GM19468 (cell line): ENCODE measurements around the gene ZNF260.
A peak's percentile ranks its signal among the peaks of the same experiment; 100 is the strongest.
"Not testable (repeated sequence)": the region's sequence is repeated elsewhere in the genome, so short reads cannot be mapped to it uniquely, and the experiment has no call there.

Experiments
- ATAC-seq: cut with Tn5 transposase; IDR thresholded peaks from one replicate; pipeline ENCODE4 v1.9.1; 2021; ENCODE audit warnings: mild to moderate bottlenecking, moderate library complexity, moderate number of reproducible peaks; ENCODE audit not compliant: unreplicated experiment; ENCODE audit errors: extremely low read depth

ZNF260 gene

DNA sequence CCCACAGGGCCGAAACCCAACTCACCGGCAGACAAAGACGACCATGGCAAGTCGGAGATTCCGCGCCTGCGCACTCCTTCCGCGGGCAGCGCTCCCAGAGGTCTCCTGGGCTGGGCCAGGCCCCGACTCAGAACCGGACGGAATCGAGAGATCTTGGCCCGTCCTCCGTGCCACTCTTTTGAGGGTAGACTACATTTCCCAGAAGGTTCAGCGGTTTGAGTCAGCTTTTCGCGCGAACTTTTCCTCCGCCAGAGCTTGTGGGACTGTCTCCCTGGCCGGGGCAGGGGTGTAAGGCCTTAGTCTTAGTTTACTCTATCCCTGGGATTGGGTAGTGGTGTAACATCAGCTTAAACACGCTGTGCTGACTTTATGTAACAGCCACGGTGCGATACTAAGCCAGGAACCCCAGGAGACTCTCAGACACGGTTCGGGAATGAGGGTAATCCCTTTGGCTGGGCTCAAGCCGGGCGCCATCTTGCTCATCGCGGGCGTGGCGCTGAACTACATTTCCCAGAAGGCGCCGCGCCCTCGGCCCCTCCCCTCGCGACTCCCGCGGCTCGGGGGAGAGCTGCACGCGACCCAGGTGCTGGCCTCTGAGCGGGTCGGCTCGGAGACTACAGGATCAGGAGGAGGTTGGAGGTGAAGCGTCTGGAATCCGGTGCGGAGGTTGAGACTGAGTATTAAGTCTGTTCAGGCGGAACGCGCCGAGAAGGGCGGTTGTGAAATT lies at the start of gene ZNF260:
TSS of gene ZNF260 (minus strand) at position 78 of the 727 bp plus-strand sequence. CDS start 13,033 bp downstream, outside the sequence.
- peak; percentile 67 for ATAC-seq

- no peak for ATAC-seq
Measured at GRCh38 chr19:36577271-36577996, 49.4 kb upstream of the ZNF260 start.

DNA sequence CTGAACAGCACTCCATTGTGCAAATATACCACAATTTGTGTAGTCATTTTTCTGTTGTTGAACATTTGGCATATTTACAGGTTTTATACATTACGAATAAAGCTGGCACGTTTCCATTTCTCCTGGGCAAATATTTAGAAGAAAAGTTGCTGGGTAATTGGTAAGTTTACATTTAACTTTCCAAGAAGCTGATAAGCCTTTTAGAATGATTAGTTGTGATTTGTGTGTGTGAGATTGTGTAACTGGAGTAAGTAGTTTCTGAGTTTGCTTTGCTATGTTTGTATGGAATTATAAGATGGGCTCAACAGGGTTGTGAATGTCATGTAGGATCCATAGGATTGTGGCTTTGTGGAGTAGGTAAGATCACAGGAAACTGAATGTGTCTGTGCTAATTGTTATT lies 46.7 kb upstream of the ZNF260 start:
- no peak for ATAC-seq

GRCh38 chr19:36573895-36574720 lies 46.0 kb upstream of the ZNF260 start:
- no peak for ATAC-seq

GRCh38 chr19:36573020-36573894 lies 45.2 kb upstream of the ZNF260 start, which contains the start of gene ZNF529:
ZNF529 (minus strand) TSS chr19:36573292; CDS start chr19:36572346, 946 bp downstream.
- peak; percentile 59 for ATAC-seq

DNA sequence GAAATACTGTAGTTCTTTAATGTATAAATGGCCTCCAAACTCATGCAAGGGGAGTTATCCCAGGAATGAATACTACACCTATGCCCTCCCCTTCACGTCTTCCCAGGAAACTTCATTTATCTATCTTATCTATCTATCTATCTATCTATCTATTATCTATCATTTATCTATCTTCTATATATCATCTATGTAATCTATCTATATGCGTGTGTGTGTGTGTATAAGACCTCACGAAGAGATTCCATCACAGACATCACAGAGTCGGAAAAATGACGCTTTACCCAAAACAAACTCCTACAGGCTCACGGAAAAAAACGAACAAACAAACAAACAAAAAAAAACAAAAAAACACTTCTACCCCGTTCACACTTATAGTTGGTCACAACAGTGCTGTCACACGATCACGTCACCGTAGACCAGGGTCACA lies 44.5 kb upstream of the ZNF260 start:
- no peak for ATAC-seq

DNA sequence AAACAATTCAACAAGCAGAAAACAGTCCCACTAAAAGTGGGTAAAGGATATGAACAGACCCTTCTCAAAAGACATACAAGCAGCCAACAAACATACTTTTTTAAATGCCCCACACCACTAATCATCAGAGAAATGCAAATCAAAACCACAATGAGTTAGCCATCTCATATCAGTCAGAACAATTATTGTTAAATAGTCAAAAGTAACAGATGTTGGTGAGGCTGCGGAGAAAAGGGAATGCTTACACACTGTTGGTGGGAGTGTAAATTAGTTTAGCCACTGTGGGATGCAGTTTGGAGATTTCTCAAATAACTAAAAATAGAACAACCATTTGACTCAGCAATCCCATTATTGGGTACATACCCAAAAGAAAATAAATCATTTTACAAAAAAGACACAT lies 36.3 kb upstream of the ZNF260 start:
- ATAC-seq = no peak

GRCh38 chr19:36547001-36547732 lies 19.1 kb upstream of the ZNF260 start:
- ATAC-seq = no peak

GRCh38 chr19:36528921-36529518 lies 949 bp upstream of the ZNF260 start:
- no peak for ATAC-seq

DNA sequence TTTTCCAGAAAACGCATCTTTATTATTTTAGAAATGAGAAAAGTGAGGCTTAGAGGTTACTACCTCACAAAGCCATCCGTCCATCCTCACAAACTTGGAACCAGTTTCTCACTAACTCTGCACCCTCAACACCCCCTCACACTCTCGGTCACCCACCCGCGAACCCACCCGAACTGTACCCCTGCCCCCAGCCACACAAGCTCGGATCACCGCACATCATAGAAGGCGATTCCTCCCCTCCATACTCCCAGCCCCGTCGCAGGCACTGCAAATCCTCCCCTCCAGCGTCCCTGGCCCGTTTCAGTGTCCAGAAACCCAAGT lies 238 bp downstream of the ZNF260 start:
- no peak for ATAC-seq

- no peak for ATAC-seq
Measured at GRCh38 chr19:36527341-36527740, 730 bp downstream of the ZNF260 start.

DNA sequence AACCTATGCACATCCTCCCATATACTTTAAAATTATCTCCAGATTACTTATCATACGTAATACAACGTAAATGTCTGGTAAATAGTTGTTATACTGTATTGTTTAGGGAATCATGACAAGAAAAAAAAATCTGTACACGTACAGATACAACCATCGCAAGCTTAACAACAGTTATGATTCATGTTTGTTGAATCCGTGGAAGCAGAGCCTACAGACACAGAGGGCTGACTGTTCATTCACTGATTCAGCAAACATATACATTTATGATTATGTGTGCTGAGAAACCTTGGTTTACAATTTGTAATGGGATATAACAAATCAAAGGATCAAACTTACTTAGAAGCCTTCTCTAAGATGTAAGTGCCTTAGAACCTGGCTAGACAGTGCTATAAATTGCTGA lies 1.5 kb downstream of the ZNF260 start:
- ATAC-seq = no peak

DNA sequence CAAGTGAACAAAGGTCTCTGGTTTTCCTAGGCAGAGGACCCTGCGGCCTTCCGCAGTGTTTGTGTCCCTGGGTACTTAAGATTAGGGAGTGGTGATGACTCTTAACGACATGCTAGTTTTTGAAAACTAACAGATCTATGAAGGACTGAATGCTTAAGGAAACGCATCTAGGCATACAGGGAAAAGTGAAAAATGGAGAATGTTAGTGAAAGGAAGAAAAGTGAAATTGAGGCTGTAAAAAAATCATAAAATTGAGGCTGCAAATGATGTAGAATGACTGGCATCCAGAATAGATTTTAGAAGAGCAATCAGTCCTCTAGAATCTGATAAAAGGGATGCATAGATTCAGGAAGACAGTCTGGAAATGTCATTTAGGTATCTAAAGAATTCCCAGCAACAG lies 3.5 kb downstream of the ZNF260 start:
- no peak for ATAC-seq

DNA sequence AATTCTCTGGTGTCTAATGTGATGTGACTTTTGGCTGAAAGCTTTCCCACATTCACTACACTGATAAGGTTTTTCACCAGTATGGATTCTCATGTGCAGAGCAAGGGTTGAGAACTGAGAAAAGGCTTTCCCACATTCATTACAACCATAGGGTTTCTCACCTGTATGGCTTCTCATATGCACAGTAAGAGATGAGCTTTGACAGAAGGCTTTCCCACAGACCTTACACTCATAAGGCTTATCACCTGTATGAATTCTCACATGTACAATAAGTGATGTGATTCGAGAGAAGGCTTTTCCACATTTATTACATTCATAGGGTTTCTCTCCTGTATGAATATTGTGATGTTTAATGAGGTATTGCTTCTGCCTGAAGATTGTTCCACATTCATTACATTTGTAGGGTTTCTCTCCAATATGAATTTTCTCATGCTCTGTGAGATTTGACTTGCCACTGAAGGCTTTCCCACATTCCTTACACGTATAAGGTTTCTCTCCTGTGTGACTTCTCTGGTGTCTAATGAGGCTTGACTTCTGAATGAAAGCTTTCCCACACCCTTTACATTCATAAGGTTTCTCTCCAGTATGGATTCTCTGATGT lies 14.0 kb downstream of the ZNF260 start:
- no peak for ATAC-seq

DNA sequence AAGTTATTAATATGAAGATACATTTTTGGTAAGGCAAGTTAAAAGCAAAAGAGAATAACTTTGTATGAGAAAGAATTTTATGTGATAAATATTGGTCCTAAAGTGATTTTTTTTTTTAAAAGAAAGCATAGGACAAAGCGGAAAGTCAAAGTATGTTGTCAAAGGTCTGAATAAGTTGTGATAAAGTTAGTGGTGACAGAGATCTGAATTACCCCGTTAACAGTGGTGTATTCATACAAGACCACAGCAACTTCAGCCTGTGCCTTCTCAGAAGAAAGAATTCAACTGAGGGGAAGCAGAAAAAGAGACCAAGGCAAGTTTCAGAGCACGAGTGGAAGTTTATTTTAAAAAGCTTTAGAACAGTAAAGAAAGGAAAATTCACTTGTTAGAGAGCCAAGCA lies 19.7 kb downstream of the ZNF260 start:
- no peak for ATAC-seq

DNA sequence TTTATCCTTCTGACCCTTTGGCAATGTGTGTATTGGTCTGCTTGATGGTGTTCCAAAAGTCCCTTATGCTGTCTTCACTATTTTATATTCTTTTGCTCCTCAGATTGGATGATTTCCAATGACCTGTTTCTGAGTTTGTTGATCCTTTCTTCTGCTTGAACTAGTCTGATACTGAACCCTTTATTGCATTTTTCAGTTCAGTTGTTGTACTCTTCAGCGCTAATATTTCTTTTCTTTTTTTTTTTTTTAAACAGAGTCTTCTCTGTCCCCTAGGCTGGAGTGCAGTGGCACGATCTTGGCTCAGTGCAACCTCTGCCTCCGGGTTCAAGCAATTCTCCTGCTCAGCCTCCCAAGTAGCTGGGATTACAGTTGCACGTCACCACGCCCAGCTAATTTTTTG lies 26.1 kb downstream of the ZNF260 start:
- ATAC-seq = no peak

- ATAC-seq = no peak
Measured at GRCh38 chr19:36497001-36497400, 31.1 kb downstream of the ZNF260 start.

DNA sequence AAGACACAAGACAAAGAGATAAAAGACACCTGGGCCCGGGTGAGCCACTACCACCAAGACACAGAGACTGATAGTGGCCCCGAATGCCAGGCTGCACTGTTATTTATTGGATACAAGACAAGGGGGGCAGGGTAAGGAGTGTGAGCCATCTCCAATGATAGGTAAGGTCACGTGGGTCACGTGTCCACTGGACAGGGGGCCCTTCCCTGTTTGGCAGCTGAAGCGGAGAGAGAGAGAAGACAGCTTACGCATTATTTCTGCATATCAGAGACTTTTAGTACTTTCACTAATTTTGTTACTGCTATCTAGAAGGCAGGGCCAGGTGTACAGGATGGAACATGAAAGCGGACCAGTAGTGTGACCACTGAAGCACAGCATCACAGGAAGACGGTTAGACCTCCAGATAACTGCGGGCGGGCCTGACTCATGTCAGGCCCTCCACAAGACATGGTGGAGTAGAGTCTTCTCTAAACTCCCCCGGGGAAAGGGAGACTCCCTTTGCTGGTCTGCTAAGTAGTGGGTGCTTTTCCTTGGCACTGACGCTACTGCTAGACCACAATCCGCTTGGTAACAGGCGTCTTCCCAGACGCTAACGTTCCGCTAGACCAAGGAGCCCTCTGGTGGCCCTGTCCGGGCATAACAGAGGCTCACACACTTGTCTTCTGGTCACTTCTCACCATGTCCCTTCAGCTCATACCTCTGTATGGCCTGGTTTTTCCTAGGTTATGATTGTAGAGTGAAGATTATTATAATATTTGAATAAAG lies 35.2 kb downstream of the ZNF260 start:
- ATAC-seq = not testable (repeated sequence)
